T-helper 9 cell (primary cell): ENCODE results near the gene STK35.

Source experiments
- DNase-seq: peaks from one replicate; pipeline ENCODE4 v3.0.0-alpha.2; 2020

Gene STK35

DNA sequence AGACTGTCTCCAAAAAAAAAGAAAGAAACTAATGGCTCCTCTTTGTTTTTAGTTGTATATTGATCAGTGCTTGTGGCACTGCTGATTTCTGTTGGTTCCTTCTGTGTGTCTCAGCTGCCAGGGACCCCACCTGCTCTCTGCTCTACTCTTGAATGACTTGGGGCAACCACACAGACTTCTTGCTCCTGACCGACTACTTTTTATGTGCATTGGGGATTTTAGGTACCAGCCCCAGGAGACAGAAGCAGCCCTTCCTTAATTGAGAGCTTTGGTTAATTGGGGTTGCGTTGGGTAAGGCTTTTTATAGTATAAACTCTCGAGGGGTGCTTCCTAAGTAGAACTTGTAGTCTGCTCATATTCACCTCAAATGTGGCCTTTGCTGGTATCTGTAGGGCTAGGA, 6.9 kb downstream of the STK35 start:
- no peak for DNase-seq

DNA sequence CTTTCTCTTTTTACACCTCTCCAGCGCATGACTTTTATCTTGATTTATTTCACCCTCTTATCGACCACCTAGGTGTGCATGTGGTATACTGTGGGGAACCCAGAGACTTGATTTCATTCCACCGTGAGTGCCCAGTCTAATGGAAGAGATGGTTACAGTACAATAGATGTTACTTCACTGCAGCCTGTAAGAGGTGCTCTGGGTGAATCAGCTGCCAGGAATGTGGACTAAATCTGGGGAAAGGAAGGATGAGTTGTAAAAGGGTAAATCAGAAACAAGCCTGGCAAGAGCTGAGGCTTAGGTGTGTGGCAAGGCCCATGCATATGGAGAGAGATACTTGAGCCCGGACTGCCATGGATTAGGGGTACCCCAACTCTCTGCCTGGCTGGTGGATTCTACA, 7.4 kb downstream of the STK35 start:
- no peak for DNase-seq

DNA sequence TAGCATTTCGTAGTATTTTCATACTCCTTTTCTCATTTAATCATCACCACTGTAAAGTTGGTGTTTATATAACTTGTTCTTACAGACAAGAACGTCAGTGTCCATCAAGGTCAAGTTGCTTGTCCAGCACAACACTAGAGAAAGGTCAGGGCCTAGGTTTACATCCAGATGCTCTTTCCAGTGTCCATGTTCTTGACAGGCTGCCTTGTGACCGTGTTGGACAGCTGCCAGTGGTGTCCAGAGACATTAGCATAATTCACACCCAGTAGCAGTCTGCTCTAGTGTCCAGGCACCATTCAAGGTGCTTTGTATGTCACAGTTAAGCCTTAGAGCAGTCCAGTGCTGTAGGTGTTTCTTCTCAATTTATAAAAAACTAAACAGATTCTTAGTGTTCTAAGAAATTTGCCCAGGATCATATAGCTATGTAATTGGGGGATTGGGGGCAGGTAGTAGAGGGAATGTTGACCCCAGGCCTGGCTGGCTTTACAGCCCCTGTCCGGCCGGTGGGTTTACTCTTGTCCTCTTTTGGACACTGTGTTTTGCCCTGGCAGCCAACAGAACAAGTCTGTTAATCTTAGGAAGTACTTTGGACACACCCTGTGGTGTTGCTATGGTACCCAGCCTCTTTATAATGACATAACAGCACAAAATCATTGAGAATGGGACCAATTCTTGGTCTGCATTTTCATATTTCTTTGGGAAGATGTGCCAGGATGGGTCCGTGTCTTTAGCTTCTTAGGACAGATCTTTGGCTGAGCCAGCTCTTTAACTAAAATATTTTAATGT, 8.0 kb downstream of the STK35 start:
- DNase-seq: no peak

DNA sequence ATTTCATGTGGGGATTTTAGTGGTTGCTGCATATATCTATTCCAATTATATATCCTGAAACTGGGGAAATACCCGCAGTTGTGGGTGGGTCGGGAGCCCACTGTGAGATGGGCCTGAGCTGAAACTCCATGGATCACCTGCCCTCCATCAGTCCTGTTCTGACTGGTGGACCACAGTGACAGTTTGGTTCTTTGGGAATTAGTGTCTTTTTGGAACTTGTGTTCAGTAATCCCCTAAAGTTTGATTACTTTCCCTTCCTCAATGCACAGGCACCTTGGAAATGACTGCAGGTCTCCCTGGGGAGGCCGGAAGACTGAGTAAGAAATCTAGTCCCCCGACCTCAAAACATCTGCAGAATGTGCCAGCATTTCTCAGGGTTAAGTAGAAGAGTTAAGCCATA, 11.3 kb downstream of the STK35 start:
- no peak for DNase-seq

DNA sequence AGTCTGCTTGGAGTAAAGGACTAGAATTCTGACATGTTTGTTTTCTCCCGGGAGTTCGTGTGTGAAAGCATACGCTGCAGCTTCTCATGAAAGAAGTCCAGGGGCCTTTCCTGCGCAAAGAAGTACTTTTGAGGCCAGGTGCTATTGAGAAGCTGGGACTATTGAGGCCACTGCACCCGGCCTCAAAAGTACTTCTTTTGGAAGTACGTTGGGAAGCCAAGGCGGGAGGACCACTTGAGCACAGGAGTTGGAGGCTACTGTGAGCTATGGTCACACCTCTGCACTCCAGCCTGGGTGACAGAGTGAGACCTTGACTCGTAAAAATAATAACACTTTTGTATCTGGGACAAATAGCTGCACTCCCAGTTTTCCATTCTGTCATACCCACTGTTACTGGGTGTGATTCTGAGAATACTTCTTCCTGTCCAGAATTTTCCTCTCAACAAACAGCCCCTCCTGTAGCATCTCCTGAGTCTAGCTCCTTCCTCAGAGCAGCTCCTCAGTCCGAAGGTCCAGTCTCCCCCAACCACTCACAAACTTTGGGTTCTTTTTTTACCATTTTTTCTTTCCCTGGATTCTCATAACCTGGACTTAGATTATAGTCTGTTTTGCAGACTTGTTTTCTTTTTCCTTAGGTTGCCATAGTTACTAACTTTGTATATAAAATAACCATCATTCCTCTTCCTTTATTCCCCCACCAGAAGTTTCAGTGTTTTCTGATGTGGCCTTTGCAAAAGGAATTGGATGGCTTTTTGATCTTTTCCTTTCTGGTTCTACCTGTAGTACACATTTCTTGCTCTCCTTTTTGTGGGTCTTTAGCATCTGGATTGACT, 12.7 kb downstream of the STK35 start:
- DNase-seq: no peak

DNA sequence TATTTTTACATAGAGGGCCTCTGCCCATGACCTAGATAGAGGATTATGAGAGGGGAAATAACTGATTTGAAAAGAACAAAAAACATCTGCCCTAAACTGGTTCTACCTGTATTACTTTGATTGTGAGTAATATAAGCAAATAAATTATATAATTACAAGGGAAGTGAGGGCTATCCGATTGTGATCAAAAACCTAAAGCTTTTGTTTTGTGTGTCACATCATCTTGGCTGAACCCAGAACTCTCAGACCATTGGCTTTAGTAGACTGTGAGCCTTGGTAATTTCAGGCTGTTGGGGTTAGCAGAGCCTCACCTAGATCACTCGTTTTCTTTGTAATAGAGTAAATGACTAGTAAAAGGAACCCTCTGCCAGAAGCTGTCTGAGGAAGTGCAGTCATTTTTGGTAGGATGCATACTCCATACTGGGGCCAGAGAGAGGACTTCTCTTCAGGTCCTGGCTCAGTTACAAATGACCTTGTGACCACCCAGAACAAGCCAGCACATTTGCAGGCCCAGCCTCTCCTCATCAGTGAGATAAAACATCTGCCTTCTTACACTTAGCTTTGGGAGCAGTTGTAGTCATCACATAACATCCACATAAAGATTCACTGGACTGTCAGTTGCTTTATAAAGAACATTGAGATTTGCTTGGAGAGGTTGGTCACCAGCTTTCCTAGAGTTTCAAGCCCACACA, 13.5 kb downstream of the STK35 start:
- DNase-seq: no peak

DNA sequence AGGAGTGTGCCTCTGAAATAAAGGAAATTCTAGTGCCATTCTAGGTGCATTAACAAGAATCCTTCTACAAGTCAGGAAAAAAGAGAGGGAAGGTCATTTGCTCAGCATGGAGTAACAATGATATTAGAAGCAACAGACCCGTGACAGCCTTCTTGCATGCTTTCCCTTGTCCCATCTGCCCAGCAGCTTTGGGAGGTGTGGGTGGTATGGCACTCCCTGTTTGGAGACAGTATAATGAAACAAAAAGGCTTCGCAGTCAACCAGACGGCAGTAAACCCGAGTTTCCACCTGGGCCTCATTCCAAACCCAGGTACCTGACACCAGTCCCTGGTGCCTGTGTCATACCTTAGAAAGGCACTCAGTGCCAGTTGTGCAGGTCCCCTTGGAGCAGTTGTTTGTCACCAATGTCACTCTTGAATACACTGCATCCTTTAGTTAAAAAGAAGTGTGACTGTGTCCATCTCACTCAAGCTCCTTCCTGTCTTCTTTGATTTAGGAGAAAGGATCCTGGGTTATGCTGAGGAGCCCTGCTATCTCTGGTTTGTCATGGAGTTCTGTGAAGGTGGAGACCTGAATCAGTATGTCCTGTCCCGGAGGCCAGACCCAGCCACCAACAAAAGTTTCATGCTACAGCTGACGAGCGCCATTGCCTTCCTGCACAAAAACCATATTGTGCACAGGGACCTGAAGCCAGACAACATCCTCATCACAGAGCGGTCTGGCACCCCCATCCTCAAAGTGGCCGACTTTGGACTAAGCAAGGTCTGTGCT, 14.7 kb downstream of the STK35 start:
- no peak for DNase-seq

DNA sequence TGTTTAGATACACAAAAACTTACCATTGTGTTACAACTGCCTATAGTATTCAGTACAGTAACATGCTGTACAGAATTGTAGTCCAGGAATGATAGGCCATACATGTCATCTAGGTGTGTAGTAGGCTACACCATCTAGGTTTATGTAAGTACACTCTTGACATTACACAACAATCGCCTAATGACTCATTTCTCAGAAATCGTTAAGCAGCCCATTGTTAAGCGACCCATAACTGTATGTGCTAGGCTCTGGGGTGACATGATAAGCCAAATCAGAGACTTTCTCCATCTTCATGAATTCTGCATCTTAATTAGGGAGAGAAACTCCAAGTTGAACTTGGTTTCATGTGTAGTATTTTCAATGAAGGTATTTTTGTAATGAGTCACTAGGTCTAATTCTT, 17.2 kb downstream of the STK35 start:
- DNase-seq: no peak

DNA sequence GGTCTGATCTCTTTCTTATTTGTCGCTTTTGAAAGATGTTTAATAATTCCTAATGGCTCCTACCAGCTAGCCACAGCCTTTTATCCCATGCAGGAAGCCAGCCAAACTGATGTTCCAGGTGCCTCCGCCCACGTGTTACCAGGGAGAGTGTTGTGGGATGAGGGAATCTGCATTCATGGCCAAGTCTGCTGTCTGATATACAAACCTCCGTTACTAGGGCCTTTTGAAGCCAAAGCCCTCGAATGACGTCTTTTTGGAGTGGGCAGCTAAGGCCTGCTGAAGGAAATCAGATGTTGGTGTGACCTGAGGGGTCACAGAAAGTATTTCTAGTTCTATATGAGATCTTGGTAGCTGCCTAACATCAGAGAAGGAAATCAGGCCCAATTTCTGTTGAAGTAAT, 21.3 kb downstream of the STK35 start:
- no peak for DNase-seq

DNA sequence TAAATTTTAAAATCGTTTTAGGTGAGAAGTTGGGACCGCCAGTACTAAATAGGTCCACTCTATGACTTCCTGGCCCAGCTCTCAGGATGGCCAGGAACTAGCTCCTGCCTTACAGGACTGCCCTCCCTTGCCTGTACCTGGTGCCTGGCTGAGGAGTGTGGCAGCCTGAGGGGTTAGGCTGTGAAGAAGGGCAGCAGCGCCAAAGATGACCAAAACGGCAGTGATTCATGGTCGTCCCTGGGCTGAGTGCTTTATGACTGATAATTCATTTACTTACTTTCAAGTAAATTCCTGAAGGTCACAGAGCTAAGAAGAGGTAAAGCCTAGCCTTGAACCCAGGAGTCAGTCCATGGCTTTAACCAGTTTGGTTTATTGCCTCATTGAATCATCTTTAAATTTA, 22.1 kb downstream of the STK35 start:
- no peak for DNase-seq

DNA sequence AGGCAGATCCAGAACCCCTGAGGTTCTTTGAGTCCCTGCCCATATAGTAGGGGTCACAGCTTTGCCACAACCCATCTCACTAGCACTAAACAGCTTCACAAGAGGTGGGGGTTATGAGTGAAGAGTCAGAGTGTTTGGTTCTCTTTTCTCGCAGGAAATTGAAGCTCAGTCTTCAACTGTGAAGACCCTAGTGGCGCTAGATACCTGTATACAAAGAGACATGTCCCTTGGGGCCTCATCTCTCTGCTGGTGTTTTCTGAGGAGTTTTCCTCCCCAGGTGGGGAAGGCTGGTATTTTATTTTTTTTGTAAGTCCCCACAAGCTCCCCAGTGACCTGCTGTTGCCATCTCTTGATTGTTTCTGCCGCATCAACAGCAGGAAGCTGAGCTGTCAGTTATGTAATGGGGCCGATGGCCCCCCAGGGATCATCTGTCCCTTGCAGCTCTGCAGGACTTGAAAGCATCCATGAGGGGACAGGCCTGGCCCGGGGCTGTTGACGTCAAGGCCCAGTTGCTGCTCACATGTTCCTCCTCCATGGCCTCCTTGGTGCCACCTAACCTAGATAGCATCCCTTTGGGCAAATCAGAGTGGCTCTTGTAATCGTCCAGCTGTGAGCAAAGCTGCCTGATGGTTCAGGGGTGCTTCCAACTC, 23.1 kb downstream of the STK35 start:
- no peak for DNase-seq

DNA sequence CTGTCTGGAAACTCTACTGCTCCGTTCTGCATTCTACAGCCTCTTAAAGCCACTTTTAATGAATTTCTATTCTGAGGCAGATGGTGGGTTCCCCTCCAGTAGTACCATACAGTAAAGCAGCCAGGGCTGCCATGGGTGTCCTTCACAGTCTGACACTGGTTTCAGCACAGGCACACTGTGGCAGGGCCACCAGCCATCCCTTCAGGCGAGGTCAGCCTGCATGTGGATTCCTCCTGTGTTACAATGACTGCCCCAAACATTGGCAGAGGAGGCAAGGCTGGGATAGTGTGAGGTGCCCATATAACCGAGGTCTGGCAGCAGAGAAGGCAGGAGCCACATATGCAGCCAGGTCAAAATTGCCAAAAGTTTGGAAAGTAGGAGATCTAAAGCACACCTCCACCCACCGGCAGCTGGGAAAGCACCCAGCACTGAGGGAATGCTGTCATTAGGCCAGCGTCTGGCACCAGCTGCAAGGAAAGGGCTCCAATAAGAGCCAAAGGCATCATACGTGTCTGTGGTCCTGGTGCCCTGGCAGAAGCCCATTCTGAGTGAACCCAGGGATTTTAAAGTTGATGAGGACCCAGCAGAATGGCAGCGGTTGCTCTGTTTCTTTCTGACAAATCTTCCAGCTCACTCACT, 24.0 kb downstream of the STK35 start:
- no peak for DNase-seq

DNA sequence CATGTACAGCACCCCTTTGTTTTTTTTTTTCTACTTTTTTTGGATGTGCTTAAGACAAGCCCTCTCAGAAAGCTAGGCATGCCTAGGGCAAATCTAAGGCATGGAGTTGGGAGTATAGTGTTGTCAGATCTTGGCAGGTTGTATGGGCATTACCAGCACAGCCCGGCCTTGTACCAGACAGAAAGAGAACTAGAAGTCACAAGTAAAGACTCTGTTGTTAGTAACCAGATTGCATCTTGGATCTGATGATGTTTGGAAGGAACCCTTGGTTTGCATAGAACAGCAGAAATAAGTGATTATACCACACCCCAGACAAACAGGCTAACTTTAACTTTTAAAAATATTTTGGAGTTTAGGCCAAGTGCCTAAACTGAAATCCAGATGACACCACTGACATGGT, 25.6 kb downstream of the STK35 start:
- no peak for DNase-seq

DNA sequence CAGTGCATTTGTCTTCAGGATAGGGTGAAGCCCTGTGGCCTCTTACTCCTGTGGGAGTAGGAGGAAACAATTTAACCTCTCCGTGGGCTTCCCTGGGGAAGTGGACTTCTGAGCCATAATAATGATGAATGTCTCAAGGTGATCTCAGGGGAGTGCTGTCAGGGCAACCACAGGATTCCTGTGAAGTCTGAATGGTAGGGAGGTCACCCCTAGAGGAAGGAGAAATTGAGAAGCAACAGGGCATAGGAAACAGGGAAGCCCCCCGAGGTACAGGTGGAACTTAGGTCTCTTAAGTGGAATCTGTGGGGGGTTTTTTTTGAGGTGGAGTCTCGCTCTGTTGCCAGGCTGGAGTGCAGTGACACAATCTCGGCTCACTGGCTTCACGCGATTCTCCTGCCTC, 26.9 kb downstream of the STK35 start:
- DNase-seq: no peak

DNA sequence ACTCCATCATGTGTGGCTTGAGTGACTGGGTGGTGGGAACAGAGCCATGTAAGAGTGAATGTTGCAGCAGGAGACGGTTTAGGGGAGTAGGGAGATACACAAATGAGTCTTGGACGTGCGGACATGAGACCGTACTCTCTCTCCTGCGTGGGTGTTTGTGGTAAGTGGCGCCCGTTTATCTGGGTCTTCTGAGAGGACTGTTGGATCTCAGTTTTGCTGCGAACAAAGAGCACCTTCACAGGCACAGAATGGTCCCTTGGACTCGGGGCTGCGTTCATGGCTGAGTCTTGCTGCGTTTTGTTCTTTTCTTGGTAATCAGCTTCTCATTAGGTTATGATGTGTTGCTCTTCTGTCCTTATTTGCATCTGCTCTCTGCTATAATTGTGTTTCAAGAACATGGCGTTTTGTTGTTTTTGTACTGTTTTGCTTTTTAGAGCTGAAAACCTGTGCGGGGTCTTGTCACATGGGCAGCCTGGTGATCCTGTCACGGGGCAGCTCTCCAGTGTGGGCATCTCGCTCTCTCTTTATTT, 28.5 kb downstream of the STK35 start:
- DNase-seq: no peak

DNA sequence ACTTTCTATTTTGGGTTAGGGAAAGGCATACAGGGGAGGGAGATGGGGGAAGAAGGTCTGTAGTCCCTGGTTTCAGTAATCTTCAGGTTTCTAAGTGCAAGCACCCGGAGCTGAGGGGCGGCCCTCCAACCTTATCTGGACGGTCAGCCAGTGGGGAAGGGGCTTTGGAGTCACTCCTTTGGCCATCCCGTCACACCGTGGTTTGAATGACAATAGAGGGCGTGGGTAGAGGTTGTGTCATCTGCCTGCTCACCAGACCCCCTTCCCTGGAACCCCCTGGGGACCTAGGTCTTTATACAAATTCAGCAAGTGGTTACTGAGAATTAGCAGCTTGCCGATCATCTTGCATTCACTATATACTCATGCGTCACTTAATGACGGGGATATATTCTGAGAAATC, 29.1 kb downstream of the STK35 start:
- DNase-seq: no peak

DNA sequence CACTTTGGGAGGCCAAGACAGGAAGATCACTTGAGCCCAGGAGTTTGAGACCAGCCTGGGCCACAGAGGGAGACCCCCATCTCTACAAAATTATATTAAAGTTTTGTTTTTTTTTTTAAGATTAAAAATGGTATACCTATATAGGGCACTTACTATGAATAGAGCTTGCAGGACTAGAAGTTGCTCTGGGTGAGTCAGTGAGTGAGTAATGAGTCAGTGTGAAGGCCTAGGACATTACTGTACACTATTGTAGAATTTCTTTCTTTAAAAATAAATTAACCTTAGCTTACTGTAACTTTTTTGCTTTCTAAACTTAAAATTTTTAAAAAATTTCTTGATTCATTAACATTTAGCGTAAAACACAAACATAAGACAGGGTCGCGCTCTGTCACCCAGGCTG, 29.7 kb downstream of the STK35 start:
- DNase-seq: no peak

DNA sequence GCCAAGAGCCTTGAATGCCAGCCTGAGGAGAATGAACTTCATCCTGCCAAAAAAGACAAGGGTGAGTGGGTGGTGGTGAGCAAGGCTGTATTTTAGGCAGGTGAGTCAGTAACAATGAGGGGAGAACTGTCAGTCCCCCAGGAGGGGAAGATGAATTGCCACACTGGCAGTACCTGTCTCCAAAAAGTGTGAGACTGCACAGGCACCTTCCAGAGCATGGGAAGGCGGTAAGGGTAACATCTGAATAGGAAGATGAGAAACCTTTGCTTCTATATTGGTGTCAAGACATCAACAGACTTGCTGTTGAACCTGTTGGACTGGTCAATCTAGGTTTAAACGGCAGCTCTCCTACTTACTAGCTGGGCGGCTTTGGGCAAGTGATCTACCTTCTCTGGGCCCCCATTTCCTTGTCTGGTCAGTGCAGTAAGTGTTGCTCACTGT, 30.9 kb downstream of the STK35 start:
- no peak for DNase-seq

DNA sequence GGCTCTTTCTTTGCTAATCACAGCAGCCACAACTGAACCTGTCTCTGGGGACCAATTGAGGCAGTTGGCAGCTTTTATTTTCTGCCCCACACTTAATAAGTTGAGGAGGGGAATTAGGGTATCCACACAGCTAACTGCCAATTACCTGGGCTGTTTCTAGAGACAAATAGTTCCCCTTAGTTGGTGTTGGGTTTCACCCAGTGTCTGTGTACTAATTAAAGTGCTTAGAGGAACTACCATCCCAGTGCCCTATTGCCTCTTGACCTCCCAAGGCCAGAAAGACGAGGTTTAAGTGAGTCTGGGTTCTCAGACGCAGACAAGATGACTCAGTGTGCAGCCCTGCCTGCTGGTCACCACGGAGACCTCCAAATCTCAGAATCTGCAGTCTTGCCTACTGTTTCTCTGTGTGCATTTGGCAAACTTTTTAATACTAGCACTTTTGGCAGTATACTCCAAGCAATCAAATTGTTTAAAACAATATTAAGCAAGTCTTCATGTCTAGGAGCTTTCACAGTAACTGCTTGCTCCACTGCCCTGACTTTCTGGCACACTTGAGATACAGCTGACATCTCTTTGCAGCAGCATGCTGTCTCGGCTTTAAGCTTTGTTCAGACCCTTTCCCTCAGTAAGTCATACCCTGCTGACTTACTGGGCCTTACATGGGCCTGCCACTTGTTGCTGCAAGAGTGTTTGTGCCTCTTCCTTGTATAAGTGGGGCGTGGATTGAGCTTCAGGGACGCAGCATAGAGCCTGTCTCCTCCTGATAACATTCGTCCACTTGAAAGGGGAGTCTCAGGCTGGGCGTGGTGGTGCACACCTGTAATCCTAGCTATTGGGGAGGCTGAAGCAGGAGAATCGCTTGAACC, 31.9 kb downstream of the STK35 start:
- DNase-seq: no peak

DNA sequence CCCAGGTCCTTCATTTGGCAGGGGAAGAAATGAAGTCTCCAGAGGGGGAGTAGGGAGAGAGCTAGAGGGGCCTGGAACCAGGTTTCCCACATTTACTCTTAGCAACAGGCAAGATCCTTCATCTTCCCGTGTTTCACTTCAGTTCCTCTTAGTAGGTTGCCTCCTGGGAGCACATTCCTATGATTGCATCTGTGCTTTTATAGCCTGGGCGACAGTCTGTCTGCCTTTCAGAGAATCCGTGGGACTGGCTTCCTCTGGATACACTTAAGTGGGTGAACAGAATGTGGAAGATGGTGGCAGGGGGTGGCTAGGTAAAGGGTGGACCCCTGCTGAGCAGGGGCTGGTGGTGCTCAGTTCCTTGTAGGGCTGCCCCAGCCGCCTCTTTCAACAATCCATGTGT, 33.4 kb downstream of the STK35 start:
- DNase-seq: no peak

DNA sequence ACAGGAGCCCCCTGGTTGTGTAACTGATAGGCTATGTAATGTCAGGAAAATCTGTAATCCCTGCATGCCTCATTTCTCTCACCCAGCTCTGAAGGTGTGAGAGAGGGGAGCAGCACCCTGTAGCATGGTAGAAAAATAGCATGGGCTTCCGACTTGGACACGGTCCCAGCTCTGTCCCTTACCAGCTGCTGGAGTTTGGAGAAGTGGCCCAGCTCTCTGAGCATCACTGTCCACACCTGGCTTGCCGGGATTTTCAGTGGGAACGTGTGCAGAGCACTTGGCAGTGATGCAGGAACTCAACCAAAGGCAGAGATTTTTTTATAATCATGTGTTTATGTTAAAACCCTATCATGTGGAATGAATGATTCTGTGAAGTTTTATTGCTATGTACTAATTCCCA, 34.6 kb downstream of the STK35 start:
- DNase-seq: no peak
